Ascending aorta (tissue), 2 donors: ENCODE results near the gene OR6M1. TPM values are rescaled to one million over a fixed set of nuclear protein-coding genes. Genes with fewer than 3 reads are reported as not detected.

Source experiments
- DNase-seq, 2 donors: peaks; one replicate each; pipeline ENCODE4 v3.0.0-alpha.2; 2019; ENCODE audit warnings: low spot score in 2 of 2
- H3K27ac ChIP-seq, 2 donors: fragments of 200-600 bp; sonication (generic); one replicate each; pipeline ENCODE4 v1.5.1; 2016 to 2017; ENCODE audit warnings: mild to moderate bottlenecking in 1 of 2
- H3K27me3 ChIP-seq: fragments of 200-600 bp; sonication (generic); one replicate; pipeline ENCODE4 v1.5.1; 2017
- H3K36me3 ChIP-seq, 2 donors: fragments of 200-600 bp; sonication (generic); one replicate each; pipeline ENCODE4 v1.5.1; 2016
- H3K4me1 ChIP-seq, 2 donors: fragments of 200-600 bp; sonication (generic); one replicate each; pipeline ENCODE4 v1.5.1; 2016 to 2017; ENCODE audit warnings: mild to moderate bottlenecking in 1 of 2
- H3K4me3 ChIP-seq, 2 donors: fragments of 200-600 bp; sonication (generic); one replicate each; pipeline ENCODE4 v1.5.1; 2016 to 2017; ENCODE audit warnings: mild to moderate bottlenecking in 1 of 2
- H3K9me3 ChIP-seq, 2 donors: fragments of 200-600 bp; sonication (generic); one replicate each; pipeline ENCODE4 v1.5.1; 2016
- CTCF ChIP-seq, 3 experiments: fragments of 200-600 bp in 2 of 3; fragments of 450-650 bp in 1 of 3; sonication (generic) in 2 of 3; IDR thresholded peaks; one replicate each; pipeline ENCODE4 v1.5.1; 2016 to 2019; ENCODE audit warnings: antibody characterized with exemption in 3 of 3, mild to moderate bottlenecking in 1 of 3, moderate library complexity in 1 of 3
- intact Hi-C: fragments of 100-400 bp; cut with DNase I; formaldehyde crosslinking; loops from one replicate; pipeline ENCODE4 v1.15.1; 2023
- total RNA-seq: library from RNA; depleted of rRNA; stranded (reverse); fragments of >200 nt; gene quantifications from one replicate; pipeline ENCODE4 v1.1.0, GENCODE V29; 2016

The OR6M1 gene
- total RNA-seq, 1 donor from 2014 or later: not detected

GRCh38 chr11:123755813-123756212, 50.3 kb downstream of the OR6M1 start:
- TF ChIP-seq CTCF (IDR thresholded peaks at IDR 0.05): no peak
- Histone ChIP-seq H3K27ac (no peak overlapping the region), H3K4me1 (no peaks in the 10 kb centered on the region), H3K36me3 (no peaks in the 10 kb centered on the region), H3K4me3 (no peak overlapping the region), H3K27me3 (no peaks in the 10 kb centered on the region), H3K9me3 (no peaks in the 10 kb centered on the region)
- intact Hi-C loops: no loop called here
- no peak for DNase-seq

Other genes starting within 250 kb of the OR6M1 start
- 4.7 TPM for gene SCN3B, start 151.7 kb downstream of the OR6M1 start, total RNA-seq
- 2.2 TPM for gene ZNF202, start 64.7 kb downstream of the OR6M1 start, total RNA-seq
- gene OR6X1, start 51.8 kb downstream of the OR6M1 start, total RNA-seq: not detected
- gene TMEM225, start 79.3 kb upstream of the OR6M1 start, total RNA-seq: not detected
- gene OR8D4, start 95.8 kb upstream of the OR6M1 start, total RNA-seq: not detected
- not detected for gene OR4D5, start 133.3 kb upstream of the OR6M1 start, total RNA-seq
- not detected for gene OR6T1, start 137.5 kb upstream of the OR6M1 start, total RNA-seq
- not detected for gene OR10S1, start 171.4 kb upstream of the OR6M1 start, total RNA-seq
- gene OR10G6, start 188.8 kb upstream of the OR6M1 start, total RNA-seq: not detected
- gene OR10G4, start 206.6 kb upstream of the OR6M1 start, total RNA-seq: not detected
- not detected for gene OR10G9, start 216.7 kb upstream of the OR6M1 start, total RNA-seq
- not detected for gene OR10G8, start 220.4 kb upstream of the OR6M1 start, total RNA-seq
- not detected for gene OR10G7, start 235.0 kb upstream of the OR6M1 start, total RNA-seq